Brain microvascular endothelial cell (primary cell): ENCODE measurements around the gene USH2A.

ENCODE experiments used
- DNase-seq: peaks from one replicate; pipeline ENCODE4 v3.0.0-alpha.2; 2020
- H3K27ac ChIP-seq: fragments of 250-450 bp; sonication (Bioruptor Pico); 2 replicates; pipeline ENCODE4 v1.5.1; 2020; ENCODE audit warnings: mild to moderate bottlenecking, moderate library complexity
- H3K27me3 ChIP-seq: fragments of 250-450 bp; sonication (Bioruptor Pico); replicated peaks from 2 replicates; pipeline ENCODE4 v1.5.1; 2020; ENCODE audit warnings: mild to moderate bottlenecking
- H3K36me3 ChIP-seq: fragments of 250-450 bp; sonication (Bioruptor Pico); replicated peaks from 2 replicates; pipeline ENCODE4 v1.5.1; 2020; ENCODE audit warnings: mild to moderate bottlenecking
- H3K4me3 ChIP-seq: 2 replicates; pipeline ENCODE4 v1.5.1; 2011; ENCODE audit warnings: low read depth, mild to moderate bottlenecking, control low read depth, low read length, moderate library complexity
- CTCF ChIP-seq: IDR thresholded peaks from 2 replicates; pipeline ENCODE4 v1.5.1; 2011; ENCODE audit warnings: low read depth, mild to moderate bottlenecking, moderate library complexity, low read length, control low read depth, inconsistent platforms; ENCODE audit errors: missing control alignments
- in situ Hi-C: cut with HindIII; loops from 2 replicates; pipeline ENCODE4 v1.10.0; 2017; ENCODE audit warnings: low sequenced_read_pairs, low pct_ligation_motif_present

USH2A gene

DNA sequence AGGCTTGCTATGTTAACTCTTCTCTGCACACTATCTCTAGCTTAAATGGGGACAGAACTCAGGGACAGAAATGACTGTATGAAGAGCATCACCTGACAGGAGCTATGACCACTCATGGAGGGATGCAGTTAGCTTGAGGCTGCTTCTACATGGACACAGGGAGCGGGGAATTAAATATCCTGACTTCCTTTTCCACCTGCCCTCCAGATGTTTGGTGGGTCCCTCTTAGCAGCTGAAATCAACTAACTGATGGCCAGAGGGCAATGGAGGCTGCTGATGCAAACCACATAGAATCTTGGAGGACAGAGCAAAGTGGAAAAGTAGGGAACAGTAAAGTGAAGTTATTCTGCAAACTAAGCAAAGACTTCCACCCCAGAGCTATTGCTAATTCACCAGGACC lies 214.1 kb downstream of the USH2A start:
- Histone ChIP-seq H3K27me3 (no peaks in the 10 kb centered on the region), H3K4me3 (no peak overlapping the region), H3K36me3 (no peaks in the 10 kb centered on the region), H3K27ac (no peak overlapping the region)
- TF ChIP-seq CTCF = no peak
- in situ Hi-C loops = no loop called here
- no peak for DNase-seq

DNA sequence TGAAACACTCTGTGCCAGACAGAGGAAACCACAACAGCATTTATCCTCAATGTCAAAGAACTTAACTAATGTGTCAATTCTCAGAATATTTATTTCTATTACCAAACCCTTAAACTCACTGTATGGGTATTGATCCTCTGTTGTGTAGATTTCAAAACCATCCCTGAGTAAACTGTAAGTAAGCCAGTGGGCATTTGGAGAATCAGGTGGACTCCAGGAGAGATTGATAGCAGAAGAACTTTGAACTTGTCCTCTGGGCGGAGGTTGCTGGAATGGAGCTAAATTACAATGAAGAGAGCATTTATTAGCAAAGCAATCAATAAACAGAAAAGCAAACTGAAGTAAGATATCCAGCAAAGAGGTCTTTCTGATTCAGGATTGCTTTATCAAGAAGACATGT lies 216.1 kb downstream of the USH2A start:
- Histone ChIP-seq H3K36me3 (no peaks in the 10 kb centered on the region), H3K4me3 (no peak overlapping the region), H3K27ac (no peak overlapping the region), H3K27me3 (no peaks in the 10 kb centered on the region)
- no peak for TF ChIP-seq CTCF
- no peak for DNase-seq
- in situ Hi-C loops = no loop called here

- H3K4me3 ChIP-seq = no peak overlapping the region
- H3K27me3 ChIP-seq = no peaks in the 10 kb centered on the region
- no peak for TF ChIP-seq CTCF
- no peak overlapping the region for H3K27ac ChIP-seq
- in situ Hi-C loops = no loop called here
- DNase-seq = no peak
- no peaks in the 10 kb centered on the region for H3K36me3 ChIP-seq
These were observed 218.1 kb downstream of the USH2A start for GRCh38 chr1:216205176-216205575.

DNA sequence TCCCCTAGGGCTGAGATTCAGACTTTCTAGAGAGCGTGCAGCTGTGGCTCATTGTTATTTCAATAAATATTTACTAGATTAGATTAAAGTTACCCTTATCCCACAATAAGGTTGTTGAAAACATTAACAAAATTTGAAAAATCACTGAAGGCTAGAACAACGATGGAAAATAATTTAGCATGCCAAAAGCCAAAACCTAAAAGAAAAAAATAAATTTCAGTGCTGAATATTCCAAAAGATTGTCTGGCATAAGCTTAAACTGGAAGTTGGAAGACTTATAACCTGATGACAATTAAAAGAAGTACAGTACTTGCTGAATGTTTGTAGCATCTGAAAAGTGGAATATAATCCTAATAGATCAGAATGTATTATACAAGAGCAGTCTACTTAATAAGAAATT lies 221.3 kb downstream of the USH2A start:
- no peak for TF ChIP-seq CTCF
- no peaks in the 10 kb centered on the region for H3K36me3 ChIP-seq
- no peak overlapping the region for H3K4me3 ChIP-seq
- H3K27ac ChIP-seq = no peak overlapping the region
- in situ Hi-C loops = no loop called here
- H3K27me3 ChIP-seq = no peaks in the 10 kb centered on the region
- DNase-seq = no peak

GRCh38 chr1:216200941-216201340 lies 222.3 kb downstream of the USH2A start:
- no peak for TF ChIP-seq CTCF
- in situ Hi-C loops = no loop called here
- Histone ChIP-seq H3K36me3 (no peaks in the 10 kb centered on the region), H3K27me3 (no peaks in the 10 kb centered on the region), H3K4me3 (no peak overlapping the region), H3K27ac (no peak overlapping the region)
- DNase-seq = no peak

- Histone ChIP-seq H3K36me3 (no peaks in the 10 kb centered on the region), H3K27ac (no peak overlapping the region), H3K4me3 (no peak overlapping the region), H3K27me3 (no peaks in the 10 kb centered on the region)
- no peak for DNase-seq
- in situ Hi-C loops = no loop called here
- no peak for TF ChIP-seq CTCF
These were observed 228.5 kb downstream of the USH2A start for GRCh38 chr1:216194721-216195120.
